Caki2 (cell line): ENCODE measurements around the gene ARHGAP35. TPM values are rescaled to one million over a fixed set of nuclear protein-coding genes. Genes with fewer than 3 reads are reported as not detected.
"Not testable (repeated sequence)": the region's sequence is repeated elsewhere in the genome, so short reads cannot be mapped to it uniquely, and the experiment has no call there.

Experiments used
- DNase-seq: peaks from one replicate; pipeline ENCODE4 v3.0.0-alpha.2; 2015; ENCODE audit warnings: low read depth
- in situ Hi-C: cut with HindIII; loops from 2 replicates; pipeline ENCODE4 v1.10.0; 2016; ENCODE audit warnings: low sequenced_read_pairs, low pct_unique_long_range_greater_than_20kb, mixed read lengths
- total RNA-seq: library from RNA; depleted of rRNA; stranded (reverse); fragments of >200 nt; shearing (Covaris generic); gene quantifications from 2 replicates; pipeline ENCODE4 v1.2.3, GENCODE V29; 2014; ENCODE audit warnings: low replicate concordance; rRNA removed

ARHGAP35 gene
- total RNA-seq = 15.6 and 19.5 TPM in 2 replicates

DNA sequence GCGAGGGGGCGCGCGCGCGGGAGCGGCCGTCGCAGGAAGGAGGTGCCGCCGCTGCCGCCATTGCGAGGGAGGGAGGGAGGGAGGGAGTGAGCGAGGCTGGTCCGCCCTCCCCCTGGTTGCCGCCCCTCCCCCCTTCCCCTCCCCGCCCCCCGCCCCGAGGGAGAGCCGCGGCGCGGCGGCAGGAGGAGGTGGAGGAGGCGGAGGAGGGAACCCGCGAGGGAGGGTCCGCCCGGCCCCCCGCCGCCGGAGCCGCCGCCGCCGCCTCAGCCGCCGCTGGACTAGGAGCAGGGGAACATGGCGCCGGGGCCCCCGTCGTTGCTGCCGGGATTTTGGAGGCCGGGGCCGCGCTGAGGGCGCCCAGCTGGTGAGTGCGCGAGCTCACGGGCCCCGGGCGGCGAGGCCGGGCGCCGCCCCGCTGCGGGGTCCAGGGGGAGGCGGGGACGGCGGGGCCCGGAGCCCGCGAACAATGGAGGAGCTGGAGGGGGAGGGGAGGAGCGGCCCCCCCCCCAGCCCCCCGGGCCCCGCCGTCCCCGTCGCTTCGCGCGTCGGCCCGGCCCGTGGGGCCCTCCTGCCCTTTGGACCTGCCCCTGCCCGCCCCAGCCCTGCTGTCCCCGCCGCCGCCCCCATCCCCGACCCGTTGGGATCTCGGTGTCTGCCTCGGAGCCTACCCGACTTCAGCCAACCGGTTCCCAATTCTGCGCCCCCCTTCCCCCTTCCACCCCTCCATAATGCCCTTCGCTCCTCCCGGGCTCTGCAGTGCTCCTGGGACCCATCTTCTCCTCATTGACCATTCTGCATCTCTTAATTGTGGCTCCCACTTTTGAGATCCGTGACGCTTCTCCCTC lies at the start of gene ARHGAP35:
TSS of gene ARHGAP35 (plus strand) at position 152 of the 845 bp plus-strand sequence. CDS start 57,679 bp downstream, outside the sequence.
- in situ Hi-C loops = no loop called here
- no peak for DNase-seq

GRCh38 chr19:46812977-46813838 lies 47.6 kb upstream of the ARHGAP35 start:
- no peak for DNase-seq
- in situ Hi-C loops = no loop called here

GRCh38 chr19:46813839-46814358 lies 46.9 kb upstream of the ARHGAP35 start:
- in situ Hi-C loops = no loop called here
- DNase-seq = no peak

DNA sequence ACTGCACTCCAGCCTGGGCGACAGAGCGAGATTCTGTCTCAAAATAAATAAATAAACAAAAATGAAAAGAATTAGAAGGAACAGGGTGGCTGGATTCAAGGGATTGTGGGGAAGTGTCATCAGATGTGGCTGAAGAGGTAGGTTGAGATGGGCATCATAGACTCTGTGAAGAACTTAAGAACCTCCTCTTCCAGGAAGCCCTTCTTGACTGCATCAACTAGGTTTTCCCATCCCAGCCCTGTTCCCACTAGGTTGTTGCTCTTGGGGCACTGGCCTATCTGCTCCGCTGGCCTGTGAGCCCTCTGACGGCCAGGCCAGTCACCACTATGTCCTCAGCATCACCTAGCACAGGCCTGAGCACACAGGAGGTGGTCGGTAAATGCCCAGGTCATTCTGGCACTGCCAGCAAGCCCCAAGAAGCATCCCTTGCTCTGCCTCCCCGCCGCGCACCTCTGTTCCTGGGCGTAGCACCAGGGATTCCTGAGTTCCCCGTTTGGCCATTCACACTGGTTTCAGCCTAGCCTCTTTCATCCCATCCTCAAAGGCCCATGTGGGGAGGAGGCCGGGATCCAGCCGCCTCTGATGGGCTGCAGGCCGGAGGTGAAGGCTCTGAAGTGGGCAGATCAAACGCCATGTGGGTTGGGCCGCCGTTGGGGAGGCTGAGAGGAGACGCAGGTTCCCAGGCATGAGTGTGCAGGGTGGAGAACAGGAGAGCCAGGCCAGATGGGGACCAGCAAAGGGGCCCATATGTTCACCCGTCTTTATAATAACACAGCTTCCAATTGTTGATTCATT lies 44.8 kb upstream of the ARHGAP35 start:
- in situ Hi-C loops = no loop called here
- no peak for DNase-seq

GRCh38 chr19:46818812-46819211 lies 42.0 kb upstream of the ARHGAP35 start:
- in situ Hi-C loops = no loop called here
- peak; percentile 54 for DNase-seq

GRCh38 chr19:46821512-46822409 lies 39.0 kb upstream of the ARHGAP35 start:
- in situ Hi-C loops = no loop called here
- no peak for DNase-seq

DNA sequence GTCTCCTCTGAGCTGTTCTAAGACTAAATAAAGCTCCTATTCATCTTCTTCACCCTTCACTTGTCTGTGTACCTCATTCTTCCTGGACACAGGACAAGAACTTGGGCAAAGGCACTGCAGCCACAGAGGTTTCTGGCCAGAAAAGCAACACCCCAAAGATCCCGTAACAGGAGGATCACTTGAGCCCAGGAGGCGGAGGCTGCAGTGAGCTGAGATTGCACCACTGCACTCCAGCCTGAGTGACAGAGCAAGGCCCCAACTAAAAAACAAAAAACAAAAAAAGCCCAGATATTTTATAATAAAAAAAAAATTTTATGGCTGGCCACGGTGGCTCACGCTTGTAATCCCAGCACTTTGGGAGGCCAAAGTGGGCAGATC lies 38.4 kb upstream of the ARHGAP35 start:
- DNase-seq, in situ Hi-C loops: not testable (repeated sequence)

DNA sequence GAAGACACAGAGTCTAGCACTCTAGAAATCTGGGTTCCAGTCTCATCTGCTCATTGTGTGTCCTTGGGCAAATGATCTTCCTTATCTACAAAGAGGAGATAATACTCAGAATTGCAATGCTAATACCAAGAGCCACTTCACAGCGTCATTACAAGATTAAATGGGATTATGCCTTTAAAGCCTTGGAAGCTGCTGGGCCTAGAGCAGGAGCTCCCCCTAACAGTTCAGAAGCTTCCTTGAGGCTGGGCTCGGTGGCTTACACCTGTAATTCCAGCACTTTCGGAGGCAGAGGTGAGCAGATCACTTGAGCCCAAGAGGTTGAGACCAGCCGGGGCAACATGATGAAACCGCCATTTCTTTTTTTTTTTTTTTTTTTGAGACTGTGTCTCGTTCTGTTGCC lies 37.7 kb upstream of the ARHGAP35 start:
- no peak for DNase-seq
- in situ Hi-C loops = no loop called here

DNA sequence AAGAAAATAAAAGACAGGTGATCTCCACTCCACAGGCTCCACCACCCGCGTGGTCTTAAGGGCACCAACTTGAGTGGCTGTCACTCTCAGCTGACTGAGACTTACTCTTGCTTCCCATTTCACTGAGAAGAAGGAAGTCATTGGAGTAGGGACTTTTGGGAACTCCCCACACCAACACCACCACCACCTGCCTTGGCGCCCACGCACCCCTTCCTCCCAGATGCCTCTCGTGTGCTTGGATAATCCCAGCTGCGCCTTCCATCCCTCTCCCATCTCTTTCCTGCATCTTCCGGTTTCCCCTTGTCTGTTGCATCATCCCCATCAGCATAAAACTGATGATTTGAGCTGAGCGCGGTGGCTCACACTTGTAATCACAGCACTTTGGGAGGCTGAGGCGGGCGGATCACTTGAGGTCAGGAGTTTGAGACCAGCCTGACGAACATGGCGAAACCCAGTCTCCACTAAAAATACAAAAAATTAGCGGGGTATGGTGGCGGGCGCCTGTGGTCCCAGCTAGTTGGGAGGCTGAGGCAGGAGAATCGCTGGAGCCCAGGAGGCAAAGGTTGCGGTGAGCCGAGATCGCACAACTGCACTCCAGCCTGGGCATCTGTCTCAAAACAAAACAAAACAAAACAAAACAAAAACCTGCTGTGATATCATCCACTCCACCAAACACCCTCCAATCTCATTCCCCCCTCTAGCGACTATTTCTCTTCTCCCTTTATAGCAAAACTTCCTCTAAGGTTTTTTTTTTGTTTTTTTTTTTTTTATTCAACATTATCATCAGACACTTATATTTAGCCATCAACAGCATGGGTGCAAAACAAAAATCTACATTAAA lies 35.7 kb upstream of the ARHGAP35 start:
- no peak for DNase-seq
- in situ Hi-C loops = no loop called here

DNA sequence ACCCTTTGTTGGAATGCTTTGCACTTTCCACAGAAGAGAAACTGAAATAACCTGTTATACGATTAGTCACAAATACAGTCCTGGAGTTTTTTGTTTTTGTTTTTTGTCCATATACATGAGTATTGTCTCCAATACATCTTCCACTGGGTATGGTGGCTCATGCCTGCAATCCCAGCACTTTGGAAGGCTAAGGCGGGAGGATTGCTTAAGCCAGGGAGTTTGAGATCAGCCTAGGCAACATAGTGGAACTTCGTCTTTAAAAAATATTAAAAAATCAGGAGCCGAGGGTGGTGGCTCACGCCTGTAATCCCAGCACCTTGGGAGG lies 35.1 kb upstream of the ARHGAP35 start:
- no peak for DNase-seq
- in situ Hi-C loops = no loop called here

DNA sequence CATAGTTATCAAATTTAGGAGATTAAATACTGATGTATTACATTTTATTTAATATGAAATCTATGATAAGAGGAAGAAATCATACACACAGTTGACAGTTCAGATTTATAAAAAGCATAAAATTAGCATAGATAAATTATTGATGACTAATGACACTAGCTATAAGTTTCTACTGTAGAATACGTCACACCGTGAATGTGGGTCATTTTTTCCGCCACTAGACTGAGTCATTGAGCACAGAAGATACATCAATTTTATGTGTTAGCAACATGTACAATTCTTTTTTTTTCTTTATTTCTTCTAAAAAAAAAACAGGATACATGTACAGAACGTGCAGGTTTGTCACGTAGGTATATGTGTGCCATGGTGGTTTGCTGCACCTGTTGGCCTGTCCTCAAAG lies 32.3 kb upstream of the ARHGAP35 start:
- in situ Hi-C loops = no loop called here
- no peak for DNase-seq

- no peak for DNase-seq
- in situ Hi-C loops = no loop called here
Observed at GRCh38 chr19:46830864-46831263, 29.9 kb upstream of the ARHGAP35 start.

GRCh38 chr19:46834121-46834520 lies 26.7 kb upstream of the ARHGAP35 start:
- in situ Hi-C loops = no loop called here
- DNase-seq = no peak

- in situ Hi-C loops = no loop called here
- DNase-seq = no peak
Observed at GRCh38 chr19:46834984-46835383, 25.8 kb upstream of the ARHGAP35 start.

DNA sequence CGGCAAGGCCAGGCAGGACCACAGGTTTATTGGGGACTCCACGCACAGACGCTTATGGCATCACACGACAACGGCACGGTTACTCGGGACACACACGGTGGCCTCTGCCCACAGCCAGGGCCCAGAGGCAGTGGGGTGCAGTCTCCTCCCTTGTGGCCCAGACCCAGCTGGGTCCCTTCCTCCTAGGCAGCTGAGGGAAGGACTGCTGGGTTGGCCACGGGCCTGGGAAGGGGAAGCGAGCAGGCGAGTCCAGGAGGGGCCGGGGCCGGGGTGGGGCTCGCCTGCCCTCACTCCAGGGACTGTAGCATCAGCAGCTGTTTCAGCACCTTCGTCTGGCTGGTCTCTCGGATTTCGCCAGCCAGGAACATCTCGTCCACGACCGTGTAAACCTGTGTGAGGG lies 22.6 kb upstream of the ARHGAP35 start:
- no peak for DNase-seq
- in situ Hi-C loops = no loop called here

DNA sequence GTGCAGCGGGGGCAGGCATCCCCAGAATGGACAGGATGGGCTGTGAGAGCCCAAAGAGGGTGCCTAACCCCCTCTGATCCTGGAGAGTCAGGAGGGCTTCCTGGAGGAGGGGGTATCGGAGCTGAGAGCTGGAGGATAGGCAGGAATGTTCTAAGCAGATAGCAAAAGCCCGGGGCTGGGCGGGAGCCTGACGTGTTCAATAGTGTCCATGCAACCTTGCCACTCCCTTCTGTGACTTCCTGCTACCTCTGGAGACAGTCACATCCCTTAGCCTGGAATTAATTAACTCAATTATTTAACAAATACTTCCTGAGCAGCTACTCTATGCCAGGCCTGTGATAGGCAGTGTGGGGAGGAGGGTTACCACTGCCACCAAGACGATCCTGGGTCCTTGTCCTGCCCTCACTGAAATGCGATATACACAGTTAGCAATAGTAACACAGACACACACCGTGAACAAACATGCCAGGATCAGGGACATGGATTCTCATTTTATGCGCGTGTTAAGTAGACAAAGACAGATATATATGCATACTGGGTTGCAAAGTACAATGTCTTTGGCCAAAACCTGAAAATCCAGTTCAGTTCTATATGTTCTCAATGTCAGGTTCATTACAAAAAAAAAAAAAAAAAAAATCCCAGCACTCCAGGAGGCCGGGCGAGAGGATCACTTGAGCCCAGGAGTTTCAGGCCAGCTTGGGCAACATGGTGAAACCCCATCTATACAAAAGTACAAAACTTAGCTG lies 20.9 kb upstream of the ARHGAP35 start:
- DNase-seq = no peak
- in situ Hi-C loops = no loop called here
